HFF-Myc (cell line): ENCODE data around the gene USP54.

ENCODE experiments used
- DNase-seq: peaks from one replicate; pipeline ENCODE4 v3.0.0-alpha.2; 2011; ENCODE audit warnings: low read depth; ENCODE audit errors: extremely low read depth
- H3K4me3 ChIP-seq: replicated peaks from 2 replicates; pipeline ENCODE4 v1.5.1; 2011; ENCODE audit warnings: low read depth, mild to moderate bottlenecking, control low read depth, low read length
- TF ChIP-seq, protein P1 (sequence below): IDR thresholded peaks from 2 replicates; pipeline ENCODE4 v1.5.1; 2012; ENCODE audit warnings: mild to moderate bottlenecking, low read depth, low read length, control low read depth; ENCODE audit errors: missing control alignments

Gene USP54

DNA sequence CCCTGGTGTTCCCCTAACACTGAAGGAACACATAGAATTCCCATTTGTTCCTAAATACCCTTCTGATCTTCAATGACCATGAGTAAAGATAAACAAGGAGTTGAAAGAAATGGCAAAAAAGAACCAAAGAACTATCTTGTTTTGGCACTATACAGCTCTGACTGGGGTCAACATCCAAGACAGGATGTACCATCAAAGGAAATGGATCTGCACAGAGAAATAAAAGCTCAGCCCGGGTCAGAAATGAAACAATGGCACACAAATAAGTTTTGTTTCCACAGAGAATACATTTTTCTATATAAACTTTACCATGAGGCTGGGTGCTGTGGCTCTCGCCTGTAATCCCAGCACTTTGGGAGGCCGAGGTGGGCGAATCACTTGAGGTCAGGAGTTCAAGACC, 18.0 kb upstream of the USP54 start:
- DNase-seq: no peak
- TF ChIP-seq, protein P1, sequence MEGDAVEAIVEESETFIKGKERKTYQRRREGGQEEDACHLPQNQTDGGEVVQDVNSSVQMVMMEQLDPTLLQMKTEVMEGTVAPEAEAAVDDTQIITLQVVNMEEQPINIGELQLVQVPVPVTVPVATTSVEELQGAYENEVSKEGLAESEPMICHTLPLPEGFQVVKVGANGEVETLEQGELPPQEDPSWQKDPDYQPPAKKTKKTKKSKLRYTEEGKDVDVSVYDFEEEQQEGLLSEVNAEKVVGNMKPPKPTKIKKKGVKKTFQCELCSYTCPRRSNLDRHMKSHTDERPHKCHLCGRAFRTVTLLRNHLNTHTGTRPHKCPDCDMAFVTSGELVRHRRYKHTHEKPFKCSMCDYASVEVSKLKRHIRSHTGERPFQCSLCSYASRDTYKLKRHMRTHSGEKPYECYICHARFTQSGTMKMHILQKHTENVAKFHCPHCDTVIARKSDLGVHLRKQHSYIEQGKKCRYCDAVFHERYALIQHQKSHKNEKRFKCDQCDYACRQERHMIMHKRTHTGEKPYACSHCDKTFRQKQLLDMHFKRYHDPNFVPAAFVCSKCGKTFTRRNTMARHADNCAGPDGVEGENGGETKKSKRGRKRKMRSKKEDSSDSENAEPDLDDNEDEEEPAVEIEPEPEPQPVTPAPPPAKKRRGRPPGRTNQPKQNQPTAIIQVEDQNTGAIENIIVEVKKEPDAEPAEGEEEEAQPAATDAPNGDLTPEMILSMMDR: no peak
- H3K4me3 ChIP-seq: no peak overlapping the region

- DNase-seq: no peak
- no peak overlapping the region for H3K4me3 ChIP-seq
- TF ChIP-seq, protein P1: no peak
These were observed 10.4 kb upstream of the USP54 start for GRCh38 chr10:73601486-73601921.

DNA sequence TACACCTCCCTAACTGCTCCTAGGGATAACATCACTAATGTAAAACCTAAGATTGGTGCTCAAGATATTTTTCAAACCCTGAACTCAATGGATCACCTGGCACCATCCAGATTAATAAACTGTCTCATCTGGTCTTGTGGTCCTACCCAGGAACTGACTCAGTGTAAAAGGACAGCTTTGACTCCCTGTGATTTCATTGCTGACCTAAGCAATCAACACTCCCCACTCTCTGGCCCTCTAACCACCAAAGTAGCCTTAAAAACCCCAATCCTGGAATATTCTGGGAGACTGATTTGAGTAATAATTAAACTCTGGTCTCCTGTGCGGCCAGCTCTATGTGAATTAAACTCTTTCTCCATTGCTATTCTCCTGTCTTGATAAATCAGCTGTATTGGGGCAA, 6.2 kb upstream of the USP54 start:
- no peak for DNase-seq
- no peak overlapping the region for H3K4me3 ChIP-seq
- TF ChIP-seq, protein P1: no peak

GRCh38 chr10:73593812-73594211, 2.7 kb upstream of the USP54 start:
- no peak for DNase-seq
- TF ChIP-seq, protein P1: no peak
- no peak overlapping the region for H3K4me3 ChIP-seq

DNA sequence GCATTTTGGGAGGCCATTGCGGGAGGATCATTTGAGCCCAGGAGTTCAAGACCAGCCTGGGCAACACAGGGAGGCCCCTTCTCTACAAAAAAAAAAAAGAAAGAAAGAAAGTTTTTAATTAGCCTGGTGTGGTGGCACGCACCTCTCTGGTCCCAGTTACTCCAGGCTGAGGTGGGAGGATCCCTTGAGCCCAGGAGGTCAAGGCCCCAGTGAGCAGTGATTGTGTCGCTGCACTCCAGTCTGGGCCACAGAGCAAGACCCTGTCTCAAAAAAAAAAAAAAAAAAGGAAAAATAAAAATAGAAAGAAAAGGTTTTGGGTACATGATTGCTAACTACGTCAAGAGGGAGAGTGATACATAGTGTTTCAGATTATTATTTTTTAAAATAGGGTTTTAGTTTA, 2.0 kb upstream of the USP54 start:
- no peak overlapping the region for H3K4me3 ChIP-seq
- TF ChIP-seq, protein P1: no peak
- no peak for DNase-seq

DNA sequence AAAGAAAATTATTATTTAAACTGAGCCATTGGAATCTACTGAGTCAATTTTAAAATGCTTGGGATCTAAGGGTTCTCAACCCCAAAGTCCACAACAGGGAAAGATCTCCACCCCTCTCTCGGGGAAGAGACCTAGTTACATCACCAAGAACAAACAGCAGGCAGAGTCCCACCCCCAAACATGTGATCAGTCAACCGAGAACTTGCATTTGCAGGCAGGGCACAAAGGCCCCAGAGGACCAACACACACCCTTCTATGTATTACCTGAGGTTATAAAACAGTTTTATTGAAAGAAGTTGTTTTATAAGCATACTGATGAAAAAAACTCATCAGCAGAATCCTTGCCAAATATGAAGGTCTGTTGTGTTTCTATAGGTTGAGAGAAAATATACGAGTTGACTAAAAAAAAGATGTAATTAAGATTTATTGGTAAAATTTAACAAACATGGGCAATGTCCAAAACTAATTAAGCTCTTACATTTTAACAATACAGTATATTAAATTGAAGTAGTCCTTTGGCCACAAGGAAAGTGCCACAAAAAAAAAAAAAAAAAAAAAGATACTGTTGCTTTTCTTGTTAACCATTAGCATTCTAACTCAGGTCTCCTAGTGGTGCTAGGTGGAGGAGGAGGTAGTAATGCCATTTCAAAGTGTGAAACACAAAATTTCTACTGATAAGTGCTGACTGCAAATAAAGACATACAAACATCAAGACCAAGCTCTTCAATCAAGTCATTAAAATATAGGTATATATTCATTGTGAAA, 975 bp upstream of the USP54 start:
- DNase-seq: no peak
- H3K4me3 ChIP-seq: no peak overlapping the region

More for the DNA sequence above, 975 bp upstream of the USP54 start:
- TF ChIP-seq, protein P1: no peak
